H1 (cell line): Measurements from ENCODE around the gene CD163. TPM values are rescaled to one million over a fixed set of nuclear protein-coding genes. Genes with fewer than 3 reads are reported as not detected.

Experiments
- CTCF ChIA-PET: fragments of 300-600 bp; sonication (Branson Sonifier 250); formaldehyde crosslinking; loops from one replicate; lab custom pipeline; 2021; ENCODE audit not compliant: partially characterized antibody; lab: Charles Lee
- POLR2A ChIA-PET: fragments of 300-600 bp; sonication (Branson Sonifier 250); formaldehyde crosslinking; loops from one replicate; lab custom pipeline; 2021; ENCODE audit warnings: inconsistent platforms; ENCODE audit not compliant: partially characterized antibody; lab: Charles Lee
- DNase-seq, 2 experiments: peaks; one replicate each; pipeline versions ENCODE4 v3.0.0 to v3.0.0-alpha.2; 2010 to 2022; ENCODE audit warnings: low spot score in 2 of 2, low read depth in 1 of 2, mixed read lengths in 1 of 2
- FAIRE-seq: peaks from 2 replicates; lab custom pipeline; 2011; peaks lifted over from hg19 to GRCh38; lab: Jason Lieb, UNC
- H2AFZ ChIP-seq: 2 replicates; pipeline ENCODE4 v1.8.1; 2012; ENCODE audit warnings: low read length, inconsistent platforms
- H2AK5ac ChIP-seq: 2 replicates; pipeline ENCODE4 v1.6.1; 2013; ENCODE audit warnings: low read depth, low read length
- H2BK120ac ChIP-seq: replicated peaks from 2 replicates; pipeline ENCODE3; 2013; ENCODE audit warnings: low read depth, low read length, inconsistent platforms
- H2BK12ac ChIP-seq: 2 replicates; pipeline ENCODE4 v1.6.1; 2013; ENCODE audit warnings: low read depth, low read length
- H2BK15ac ChIP-seq: 2 replicates; pipeline ENCODE4 v1.6.1; 2013; ENCODE audit warnings: low read length
- H2BK20ac ChIP-seq: 2 replicates; pipeline ENCODE4 v1.6.1; 2013; ENCODE audit warnings: low read length
- H2BK5ac ChIP-seq: 2 replicates; pipeline ENCODE4 v1.6.1; 2013; ENCODE audit warnings: low read depth, low read length
- H3K14ac ChIP-seq: 2 replicates; pipeline ENCODE4 v1.6.1; 2013; ENCODE audit warnings: inconsistent platforms; ENCODE audit not compliant: insufficient read length
- H3K18ac ChIP-seq: 2 replicates; pipeline ENCODE4 v1.6.1; 2013; ENCODE audit warnings: low read length; ENCODE audit errors: extremely low read depth
- H3K23ac ChIP-seq: 2 replicates; pipeline ENCODE4 v1.6.1; 2013; ENCODE audit warnings: inconsistent platforms; ENCODE audit not compliant: insufficient read length
- H3K23me2 ChIP-seq: 2 replicates; pipeline ENCODE4 v1.6.1; 2013; ENCODE audit warnings: low read depth, low read length
- H3K27ac ChIP-seq: 2 replicates; pipeline ENCODE4 v1.6.1; 2011; ENCODE audit warnings: low read depth, low read length, inconsistent platforms
- H3K27me3 ChIP-seq, 4 experiments: replicated peaks in 1 of 4; 1 replicate in 1 of 4; 2 replicates in 3 of 4; pipeline versions ENCODE4 v1.6.1 to v1.8.1; 2011 to 2013; ENCODE audit warnings: low read length in 3 of 4, mild to moderate bottlenecking in 3 of 4, inconsistent platforms in 2 of 4, mixed read lengths in 2 of 4, moderate library complexity in 1 of 4; ENCODE audit not compliant: control insufficient read depth in 3 of 4, insufficient read depth in 3 of 4; ENCODE audit errors: extremely low read depth in 1 of 4
- H3K36me3 ChIP-seq, 4 experiments: 2 replicates each; pipeline versions ENCODE4 v1.6.1 to v1.8.1; 2011 to 2013; ENCODE audit warnings: mild to moderate bottlenecking in 4 of 4, low read length in 3 of 4, moderate library complexity in 2 of 4, control low read depth in 1 of 4, inconsistent platforms in 1 of 4; ENCODE audit not compliant: insufficient read depth in 4 of 4, control insufficient read depth in 2 of 4
- H3K4ac ChIP-seq: replicated peaks from 2 replicates; pipeline ENCODE3; 2013; ENCODE audit warnings: low read length, low read depth, mixed read lengths, inconsistent platforms; ENCODE audit not compliant: insufficient read length
- H3K4me1 ChIP-seq, 4 experiments: replicated peaks in 1 of 4; 1 replicate in 1 of 4; 2 replicates in 3 of 4; pipeline versions ENCODE4 v1.6.1 to v1.8.1; 2011 to 2013; ENCODE audit warnings: low read length in 3 of 4, inconsistent platforms in 2 of 4, mixed read lengths in 1 of 4; ENCODE audit not compliant: insufficient read depth in 4 of 4, control insufficient read depth in 3 of 4
- H3K4me2 ChIP-seq, 2 experiments: 2 replicates each; pipeline versions ENCODE4 v1.6.1 to v1.8.1; 2011 to 2013; ENCODE audit warnings: low read depth in 2 of 2, low read length in 2 of 2, control low read depth in 1 of 2, inconsistent platforms in 1 of 2, mild to moderate bottlenecking in 1 of 2; ENCODE audit not compliant: insufficient read depth in 1 of 2
- H3K4me3 ChIP-seq, 4 experiments: fragments of 200-600, 300-600 bp in 1 of 4; sonication (generic), shearing (Covaris generic), sonication (Bioruptor Twin) in 1 of 4; 2 replicates each; pipeline versions ENCODE4 v1.5.1 to v1.8.1; 2011 to 2016; ENCODE audit warnings: low read length in 4 of 4, low read depth in 3 of 4, control low read depth in 2 of 4, inconsistent platforms in 2 of 4, mild to moderate bottlenecking in 2 of 4, mixed read lengths in 1 of 4, moderate library complexity in 1 of 4; ENCODE audit not compliant: insufficient read depth in 2 of 4; ENCODE audit errors: extremely low read depth in 1 of 4
- H3K56ac ChIP-seq: replicated peaks from 2 replicates; pipeline ENCODE3; 2013; ENCODE audit warnings: low read depth, mild to moderate bottlenecking, mixed read lengths, low read length, inconsistent platforms; ENCODE audit not compliant: insufficient read length
- H3K79me1 ChIP-seq: 2 replicates; pipeline ENCODE4 v1.6.1; 2013; ENCODE audit warnings: low read depth, low read length, control low read depth
- H3K79me2 ChIP-seq, 2 experiments: 2 replicates each; pipeline versions ENCODE4 v1.6.1 to v1.8.1; 2012 to 2013; ENCODE audit warnings: low read length in 2 of 2, mild to moderate bottlenecking in 2 of 2, inconsistent platforms in 1 of 2; ENCODE audit not compliant: insufficient read depth in 2 of 2, control insufficient read depth in 1 of 2
- H3K9ac ChIP-seq, 4 experiments: replicated peaks in 1 of 4; 1 replicate in 1 of 4; 2 replicates in 3 of 4; pipeline versions ENCODE4 v1.6.1 to v1.8.1; 2011 to 2013; ENCODE audit warnings: low read depth in 3 of 4, low read length in 3 of 4, control low read depth in 2 of 4, mild to moderate bottlenecking in 2 of 4, moderate library complexity in 2 of 4, inconsistent platforms in 1 of 4; ENCODE audit errors: extremely low read depth in 1 of 4
- H3K9me3 ChIP-seq, 2 experiments: 2 replicates each; pipeline versions ENCODE4 v1.6.1 to v1.8.1; 2012 to 2013; ENCODE audit warnings: mild to moderate bottlenecking in 2 of 2, moderate library complexity in 2 of 2, control low read depth in 1 of 2, inconsistent platforms in 1 of 2, low read depth in 1 of 2, low read length in 1 of 2, mixed read lengths in 1 of 2; ENCODE audit not compliant: insufficient read depth in 2 of 2
- H4K20me1 ChIP-seq, 2 experiments: replicated peaks in 1 of 2; 2 replicates each; pipeline versions ENCODE3 to v1.8.1; 2011 to 2013; ENCODE audit warnings: inconsistent platforms in 2 of 2, low read length in 2 of 2, mild to moderate bottlenecking in 1 of 2; ENCODE audit not compliant: insufficient read depth in 2 of 2, control insufficient read depth in 1 of 2
- H4K5ac ChIP-seq: 2 replicates; pipeline ENCODE4 v1.6.1; 2013; ENCODE audit warnings: low read length, low read depth, mixed read lengths, inconsistent platforms; ENCODE audit not compliant: insufficient read length
- H4K8ac ChIP-seq: 2 replicates; pipeline ENCODE4 v1.8.0; 2013; ENCODE audit warnings: mild to moderate bottlenecking, moderate library complexity, low read length, inconsistent platforms; ENCODE audit not compliant: insufficient read depth; ENCODE audit errors: extremely low read depth
- H4K91ac ChIP-seq: replicated peaks from 2 replicates; pipeline ENCODE3; 2013; ENCODE audit warnings: low read length, mixed read lengths, inconsistent platforms; ENCODE audit not compliant: insufficient read length
- CBX8 ChIP-seq: fragments of 300-800, 300-1000 bp; sonication (generic); IDR thresholded peaks from 2 replicates; pipeline ENCODE4 v1.7.1; 2016; ENCODE audit warnings: low read depth, low read length, borderline replicate concordance
- JUN ChIP-seq: IDR thresholded peaks from 2 replicates; pipeline ENCODE4 v1.6.1; 2011; ENCODE audit warnings: low read depth, mild to moderate bottlenecking, improper control_type of control experiment, low read length
- MAFK ChIP-seq: IDR thresholded peaks from 2 replicates; pipeline ENCODE4 v1.6.1; 2012; ENCODE audit warnings: low read depth, mild to moderate bottlenecking, improper control_type of control experiment, low read length
- SIRT6 ChIP-seq: IDR thresholded peaks from one replicate; pipeline ENCODE4 v1.7.1; 2012; ENCODE audit warnings: low read length, inconsistent platforms
- SIX5 ChIP-seq: IDR thresholded peaks from 2 replicates; pipeline ENCODE4 v1.6.1; 2011; ENCODE audit warnings: mild to moderate bottlenecking, low read depth, low read length
- TAF1 ChIP-seq: IDR thresholded peaks from 2 replicates; pipeline ENCODE4 v1.6.1; 2011; ENCODE audit warnings: mild to moderate bottlenecking, low read depth, low read length
- YY1 ChIP-seq: IDR thresholded peaks from 2 replicates; pipeline ENCODE4 v1.6.1; 2011; ENCODE audit warnings: low read depth, mild to moderate bottlenecking, low read length
- polyA plus RNA-seq, 7 experiments: library from polyadenylated mRNA; depleted of rRNA in 3 of 7; stranded (reverse) in 5 of 7; unstranded in 2 of 7; fragments of >200 nt in 5 of 7; fragments of 200-250 nt in 2 of 7; gene quantifications; 1 replicate in 5 of 7; 2 replicates in 1 of 7; 4 replicates in 1 of 7; pipeline versions ENCODE4 v1.2.1 to v1.2.3, GENCODE V29; 2011 to 2013; ENCODE audit warnings: missing spikeins in 2 of 7, mixed read lengths in 2 of 7
- total RNA-seq: library from RNA; stranded (reverse); fragmentation: NEBNext Ultra II Directional; extraction: Animal tissue kit (Norgen Biotek cat#: 25700); gene quantifications from 2 replicates; pipeline ENCODE4 v1.2.1, GENCODE V29; 2021
- TF ChIP-seq, protein P1 (sequence below), 3 experiments: IDR thresholded peaks; 1 replicate in 2 of 3; 2 replicates in 1 of 3; pipeline versions ENCODE4 v1.5.1 to v1.6.1; 2011; ENCODE audit warnings: low read length in 3 of 3, mild to moderate bottlenecking in 3 of 3, inconsistent platforms in 2 of 3, low read depth in 1 of 3, moderate library complexity in 1 of 3; ENCODE audit not compliant: insufficient read depth in 1 of 3; ENCODE audit errors: control extremely low read depth in 1 of 3

CD163 gene
- total and polyA plus RNA-seq, 2 of the 8 experiments (the other 6 are each of a cell fraction or from before 2014, with no cell fraction given): 0.02 TPM; not detected in 1

DNA sequence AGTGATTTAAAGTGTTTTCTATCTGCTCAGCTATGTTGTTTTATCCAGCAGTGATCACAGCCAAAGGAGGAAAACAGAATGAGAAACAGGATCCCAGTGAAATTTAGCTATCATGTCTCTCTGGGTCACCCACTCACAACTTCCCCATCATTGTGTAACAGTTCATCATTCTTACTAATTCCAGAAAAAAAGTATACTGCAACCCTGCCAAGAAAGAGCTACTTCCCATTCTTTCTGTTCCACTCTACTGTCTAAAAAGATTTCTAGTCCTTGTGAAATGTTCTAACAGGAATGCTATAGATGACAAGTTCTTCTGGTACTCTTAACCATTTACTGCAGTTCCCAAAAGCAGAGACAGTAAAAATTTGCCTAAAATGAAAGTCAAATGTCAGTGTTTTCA, 39.2 kb upstream of the CD163 start:
- H2AK5ac ChIP-seq: no peak overlapping the region
- H2BK5ac ChIP-seq: no peak overlapping the region
- no peaks in the 10 kb centered on the region for H3K23me2 ChIP-seq
- DNase-seq: no peak
- ChIA-PET POLR2A (interaction anchor here (0.6 kb wide), 1 partner anchor 18 kb away, joined by 3 read pairs; no protein-coding TSS in a partner anchor), CTCF (interaction anchor here (0.5 kb wide), 1 partner anchor 284 kb away, joined by 3 read pairs; no protein-coding TSS in a partner anchor)
- no peak overlapping the region for H2BK15ac ChIP-seq
- H2AFZ ChIP-seq: no peak overlapping the region
- no peak overlapping the region for H3K9ac ChIP-seq
- H3K4me1 ChIP-seq: no peaks in the 10 kb centered on the region
- H2BK12ac ChIP-seq: no peak overlapping the region
- H3K14ac ChIP-seq: no peak overlapping the region
- no peaks in the 10 kb centered on the region for H3K79me1 ChIP-seq
- H3K27me3 ChIP-seq: no peaks in the 10 kb centered on the region
- no peak overlapping the region for H2BK120ac ChIP-seq
- no peak overlapping the region for H4K91ac ChIP-seq
- TF ChIP-seq SIRT6 (no peak), YY1 (no peak), CBX8 (no peak), SIX5 (no peak), MAFK (no peak), TAF1 (no peak), JUN (no peak)
- TF ChIP-seq, protein P1, sequence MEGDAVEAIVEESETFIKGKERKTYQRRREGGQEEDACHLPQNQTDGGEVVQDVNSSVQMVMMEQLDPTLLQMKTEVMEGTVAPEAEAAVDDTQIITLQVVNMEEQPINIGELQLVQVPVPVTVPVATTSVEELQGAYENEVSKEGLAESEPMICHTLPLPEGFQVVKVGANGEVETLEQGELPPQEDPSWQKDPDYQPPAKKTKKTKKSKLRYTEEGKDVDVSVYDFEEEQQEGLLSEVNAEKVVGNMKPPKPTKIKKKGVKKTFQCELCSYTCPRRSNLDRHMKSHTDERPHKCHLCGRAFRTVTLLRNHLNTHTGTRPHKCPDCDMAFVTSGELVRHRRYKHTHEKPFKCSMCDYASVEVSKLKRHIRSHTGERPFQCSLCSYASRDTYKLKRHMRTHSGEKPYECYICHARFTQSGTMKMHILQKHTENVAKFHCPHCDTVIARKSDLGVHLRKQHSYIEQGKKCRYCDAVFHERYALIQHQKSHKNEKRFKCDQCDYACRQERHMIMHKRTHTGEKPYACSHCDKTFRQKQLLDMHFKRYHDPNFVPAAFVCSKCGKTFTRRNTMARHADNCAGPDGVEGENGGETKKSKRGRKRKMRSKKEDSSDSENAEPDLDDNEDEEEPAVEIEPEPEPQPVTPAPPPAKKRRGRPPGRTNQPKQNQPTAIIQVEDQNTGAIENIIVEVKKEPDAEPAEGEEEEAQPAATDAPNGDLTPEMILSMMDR (IDR thresholded peaks at IDR 0.05; ENCODE audit: control extremely low read depth in 1 of 3, insufficient read depth in 1 of 3, low read depth in 1 of 3, low read length in 3 of 3): no peak
- no peak overlapping the region for H3K56ac ChIP-seq
- no peaks in the 10 kb centered on the region for H3K79me2 ChIP-seq
- no peak overlapping the region for H4K5ac ChIP-seq
- no peak for FAIRE-seq
- no peaks in the 10 kb centered on the region for H3K9me3 ChIP-seq
- no peaks in the 10 kb centered on the region for H4K20me1 ChIP-seq
- H3K23ac ChIP-seq: no peak overlapping the region
- H4K8ac ChIP-seq: no peak overlapping the region
- H2BK20ac ChIP-seq: no peak overlapping the region
- no peak overlapping the region for H3K4ac ChIP-seq
- no peak overlapping the region for H3K18ac ChIP-seq
- H3K36me3 ChIP-seq: no peaks in the 10 kb centered on the region
- H3K27ac ChIP-seq: no peak overlapping the region
- no peak overlapping the region for H3K4me3 ChIP-seq
- no peak overlapping the region for H3K4me2 ChIP-seq
